ENCODE data around the gene DBF4B. TPM values are rescaled to one million over a fixed set of nuclear protein-coding genes. Genes with fewer than 3 reads are reported as not detected.

The DBF4B gene
- total RNA-seq, 1 experiment from 2014 or later: 26.1 TPM

DNA sequence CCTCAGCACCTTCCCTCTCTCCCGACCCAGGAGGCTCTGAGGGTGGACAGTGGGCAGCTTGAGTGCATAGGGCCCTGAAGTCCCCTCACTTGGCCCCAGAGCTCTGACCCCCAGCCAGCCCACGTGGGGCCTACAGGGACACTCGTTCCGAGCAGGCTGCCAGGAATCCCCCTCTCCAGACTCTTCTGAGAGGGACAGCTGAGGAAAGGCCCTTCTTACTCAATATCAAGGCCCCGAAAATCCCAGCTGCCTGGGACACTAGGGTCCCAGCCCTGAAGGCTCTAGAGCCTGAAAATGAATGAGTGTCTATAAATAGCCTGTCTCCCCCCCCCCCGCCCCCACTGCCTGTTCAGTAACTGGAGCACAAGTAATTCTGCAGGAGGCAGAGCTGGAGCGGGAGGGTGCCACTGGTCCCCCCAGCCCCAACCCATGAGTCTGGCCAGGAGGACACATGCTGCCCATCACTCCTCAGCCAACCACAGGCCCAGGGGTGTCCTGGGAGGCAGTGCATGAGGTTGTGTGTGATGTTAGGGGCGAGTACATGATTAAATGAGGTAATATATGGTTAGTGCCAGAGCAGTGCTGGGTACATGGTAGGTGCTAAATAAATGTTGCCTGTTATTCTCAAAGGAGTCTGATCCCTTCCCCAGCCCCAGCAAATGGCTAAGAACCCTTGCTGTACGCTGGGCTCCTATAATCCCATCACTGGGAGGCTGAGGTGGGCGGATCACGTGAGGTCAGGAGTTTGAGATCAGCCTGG is 61.9 kb downstream of the DBF4B start:
- no peaks in the 10 kb centered on the region for H3K36me3 ChIP-seq (ENCODE audit: control insufficient read depth in 1 of 2, insufficient read depth in 2 of 2, low read length in 2 of 2)
- no peak for ATAC-seq
- RAD21 ChIA-PET (ENCODE audit: low non-redundant PET in 1 of 2, low total read pairs in 2 of 2, uncharacterized antibody in 2 of 2, unreplicated experiment in 2 of 2): no interaction called here
- H3K9me2 ChIP-seq (ENCODE audit: insufficient read depth): no peaks in the 10 kb centered on the region
- TF ChIP-seq TCF7L2 (IDR thresholded peaks at IDR 0.05; ENCODE audit: borderline replicate concordance, extremely low read depth, insufficient read depth, insufficient read length): no peak
- no peak for TF ChIP-seq EZH2phosphoT487 (IDR thresholded peaks at IDR 0.05; ENCODE audit: borderline replicate concordance)
- TF ChIP-seq POLR2A (IDR thresholded peaks at IDR 0.05; ENCODE audit: borderline replicate concordance, extremely low read depth, insufficient read depth, insufficient read length): no peak
- TF ChIP-seq, protein P1, sequence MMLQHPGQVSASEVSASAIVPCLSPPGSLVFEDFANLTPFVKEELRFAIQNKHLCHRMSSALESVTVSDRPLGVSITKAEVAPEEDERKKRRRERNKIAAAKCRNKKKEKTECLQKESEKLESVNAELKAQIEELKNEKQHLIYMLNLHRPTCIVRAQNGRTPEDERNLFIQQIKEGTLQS (IDR thresholded peaks at IDR 0.05): no peak
- TF ChIP-seq JUND (IDR thresholded peaks at IDR 0.05): no peak
- H3K79me2 ChIP-seq (ENCODE audit: insufficient read depth, low read length): no peaks in the 10 kb centered on the region
- no peak overlapping the region for H3K4me2 ChIP-seq (ENCODE audit: low read length)
- no peak overlapping the region for H3K9ac ChIP-seq (ENCODE audit: low read length)
- POLR2A ChIA-PET: no interaction called here
- intact Hi-C loops (cut with micrococcal nuclease): loop anchor here (10.0 kb wide), 2 partner anchors 324 to 364 kb away; partner anchors contain the start of genes ACBD4 and PLCD3
- H2AFZ ChIP-seq (ENCODE audit: low read depth, low read length, poor library complexity, severe bottlenecking): no peak overlapping the region
- DNase-seq (ENCODE audit: low read depth, low spot score): no peak
- H4K20me1 ChIP-seq (ENCODE audit: insufficient read depth): no peaks in the 10 kb centered on the region
- no peak overlapping the region for H3K27ac ChIP-seq (ENCODE audit: low read depth, low read length)
- peaks cover 0 to 10% of the 10 kb centered on the region in 2 experiments; a peak in 1 of 4 replicates for H3K4me1 ChIP-seq (ENCODE audit: control insufficient read depth in 1 of 2, insufficient read depth in 2 of 2, low read length in 2 of 2)
- H3K27me3 ChIP-seq (ENCODE audit: insufficient read depth, low read length): no peaks in the 10 kb centered on the region
- no TSS peak for BruUV-seq (replicated peaks)
- no peak overlapping the region for H3K4me3 ChIP-seq (replicated peaks in 1 of 2; ENCODE audit: low read depth in 1 of 2, low read length in 2 of 2)
- no peaks in the 10 kb centered on the region for H3K9me3 ChIP-seq (ENCODE audit: control insufficient read depth in 1 of 2, insufficient read depth in 1 of 2, low read depth in 1 of 2, low read length in 2 of 2)
- CTCF ChIA-PET: interaction anchor here (1.1 kb wide), 1 partner anchor 365 kb away, joined by 3 read pairs; the partner anchor contains the start of gene ACBD4

DNA sequence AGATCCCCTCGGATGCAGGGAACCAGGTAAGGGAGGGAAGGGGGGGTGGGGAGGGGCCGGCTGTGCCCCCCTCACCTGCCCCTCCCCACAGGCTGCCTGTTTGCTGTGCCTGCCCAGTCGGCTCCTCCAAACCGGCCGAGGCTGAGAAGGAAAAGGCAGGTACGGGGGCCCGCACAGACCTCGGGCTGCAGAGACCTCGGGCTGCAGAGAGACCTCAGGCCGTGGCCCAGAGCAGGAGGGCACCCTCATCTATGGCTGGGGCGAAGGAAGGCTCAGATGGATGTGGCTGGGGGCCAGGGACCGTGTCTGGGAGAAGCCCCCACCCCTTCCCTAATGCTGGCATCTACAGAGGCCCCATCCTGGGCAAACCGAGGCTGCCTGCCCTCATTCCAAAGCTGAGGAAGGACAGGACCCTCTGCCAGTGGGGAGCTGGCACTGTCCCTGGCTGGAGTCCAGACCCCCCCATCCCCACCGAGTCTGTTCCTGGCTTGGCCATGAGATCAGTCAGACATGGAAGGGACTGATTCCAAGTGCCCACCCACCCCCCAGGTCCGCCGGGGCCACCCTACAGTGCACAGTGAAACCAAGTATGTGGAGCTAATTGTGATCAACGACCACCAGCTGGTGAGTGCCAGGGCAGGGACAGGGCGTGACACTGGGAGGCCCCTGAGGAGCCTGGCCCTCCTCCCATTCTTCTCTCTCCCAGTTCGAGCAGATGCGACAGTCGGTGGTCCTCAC is 64.0 kb downstream of the DBF4B start:
- CTCF ChIA-PET: interaction anchor here (2.3 kb wide), 1 partner anchor 93 kb away, joined by 5 read pairs; no protein-coding TSS in a partner anchor
- Histone ChIP-seq H3K4me3 (replicated peaks in 1 of 2; ENCODE audit: low read depth in 1 of 2, low read length in 2 of 2) (no peak overlapping the region), H3K27me3 (ENCODE audit: insufficient read depth, low read length) (no peaks in the 10 kb centered on the region), H3K27ac (ENCODE audit: low read depth, low read length) (no peak overlapping the region), H3K4me2 (ENCODE audit: low read length) (no peak overlapping the region), H3K9ac (ENCODE audit: low read length) (no peak overlapping the region), H3K79me2 (ENCODE audit: insufficient read depth, low read length) (no peaks in the 10 kb centered on the region), H3K36me3 (ENCODE audit: control insufficient read depth in 1 of 2, insufficient read depth in 2 of 2, low read length in 2 of 2) (no peaks in the 10 kb centered on the region), H2AFZ (ENCODE audit: low read depth, low read length, poor library complexity, severe bottlenecking) (no peak overlapping the region), H3K9me2 (ENCODE audit: insufficient read depth) (no peaks in the 10 kb centered on the region), H4K20me1 (ENCODE audit: insufficient read depth) (no peaks in the 10 kb centered on the region), H3K9me3 (ENCODE audit: control insufficient read depth in 1 of 2, insufficient read depth in 1 of 2, low read depth in 1 of 2, low read length in 2 of 2) (no peaks in the 10 kb centered on the region), H3K4me1 (ENCODE audit: control insufficient read depth in 1 of 2, insufficient read depth in 2 of 2, low read length in 2 of 2) (peaks cover 0 to 17% of the 10 kb centered on the region in 2 experiments; a peak in 3 of 4 replicates)
- no peak for ATAC-seq
- POLR2A ChIA-PET: no interaction called here
- no peak for DNase-seq (ENCODE audit: low read depth, low spot score)
- RAD21 ChIA-PET (ENCODE audit: low non-redundant PET in 1 of 2, low total read pairs in 2 of 2, uncharacterized antibody in 2 of 2, unreplicated experiment in 2 of 2): no interaction called here
- intact Hi-C loops (cut with micrococcal nuclease): loop anchor here (10.0 kb wide), 2 partner anchors 322 to 362 kb away; partner anchors contain the start of genes ACBD4 and PLCD3
- TF ChIP-seq ZFX (IDR thresholded peaks at IDR 0.05) (no peak), ELF1 (IDR thresholded peaks at IDR 0.05; ENCODE audit: borderline replicate concordance, low read depth) (no peak), SP1 (IDR thresholded peaks at IDR 0.05; ENCODE audit: low read depth) (no peak), ZNF274 (IDR thresholded peaks at IDR 0.05; ENCODE audit: low read depth, low read length) (no peak), POLR2A (IDR thresholded peaks at IDR 0.05; ENCODE audit: borderline replicate concordance, extremely low read depth, insufficient read depth, insufficient read length) (no peak), CBX3 (IDR thresholded peaks at IDR 0.05; ENCODE audit: low read depth) (no peak), EZH2phosphoT487 (IDR thresholded peaks at IDR 0.05; ENCODE audit: borderline replicate concordance) (no peak), SRF (IDR thresholded peaks at IDR 0.05; ENCODE audit: low read depth) (no peak), EZH2 (IDR thresholded peaks at IDR 0.05) (no peak)
- TF ChIP-seq, protein P2, sequence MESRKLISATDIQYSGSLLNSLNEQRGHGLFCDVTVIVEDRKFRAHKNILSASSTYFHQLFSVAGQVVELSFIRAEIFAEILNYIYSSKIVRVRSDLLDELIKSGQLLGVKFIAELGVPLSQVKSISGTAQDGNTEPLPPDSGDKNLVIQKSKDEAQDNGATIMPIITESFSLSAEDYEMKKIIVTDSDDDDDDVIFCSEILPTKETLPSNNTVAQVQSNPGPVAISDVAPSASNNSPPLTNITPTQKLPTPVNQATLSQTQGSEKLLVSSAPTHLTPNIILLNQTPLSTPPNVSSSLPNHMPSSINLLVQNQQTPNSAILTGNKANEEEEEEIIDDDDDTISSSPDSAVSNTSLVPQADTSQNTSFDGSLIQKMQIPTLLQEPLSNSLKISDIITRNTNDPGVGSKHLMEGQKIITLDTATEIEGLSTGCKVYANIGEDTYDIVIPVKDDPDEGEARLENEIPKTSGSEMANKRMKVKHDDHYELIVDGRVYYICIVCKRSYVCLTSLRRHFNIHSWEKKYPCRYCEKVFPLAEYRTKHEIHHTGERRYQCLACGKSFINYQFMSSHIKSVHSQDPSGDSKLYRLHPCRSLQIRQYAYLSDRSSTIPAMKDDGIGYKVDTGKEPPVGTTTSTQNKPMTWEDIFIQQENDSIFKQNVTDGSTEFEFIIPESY (IDR thresholded peaks at IDR 0.05; ENCODE audit: extremely low read depth, insufficient replicate concordance, low read length): no peak
- no TSS peak for BruUV-seq (replicated peaks)
